Brain pericyte (primary cell): ENCODE measurements around the gene SLC30A10.
"Not testable (repeated sequence)": the region's sequence is repeated elsewhere in the genome, so short reads cannot be mapped to it uniquely, and the experiment has no call there.

Experiments
- DNase-seq: peaks from one replicate; pipeline ENCODE4 v3.0.0-alpha.2; 2012; ENCODE audit warnings: low read depth, low spot score

The SLC30A10 gene

DNA sequence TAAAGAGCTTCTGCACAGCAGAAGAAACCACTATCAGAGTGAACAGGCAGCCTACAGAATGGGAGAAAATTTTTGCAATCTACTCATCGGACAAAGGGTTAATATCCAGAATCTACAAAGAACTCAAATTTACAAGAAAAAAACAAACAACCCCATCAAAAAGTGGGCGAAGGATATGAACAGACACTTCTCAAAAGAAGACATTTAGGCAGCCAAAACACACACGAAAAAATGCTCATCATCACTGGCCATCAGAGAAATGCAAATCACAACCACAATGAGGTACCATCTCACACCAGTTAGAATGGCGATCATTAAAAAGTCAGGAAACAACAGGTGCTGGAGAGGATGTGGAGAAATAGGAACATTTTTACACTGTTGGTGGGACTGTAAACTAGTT, 36.5 kb downstream of the SLC30A10 start:
- not testable (repeated sequence) for DNase-seq

DNA sequence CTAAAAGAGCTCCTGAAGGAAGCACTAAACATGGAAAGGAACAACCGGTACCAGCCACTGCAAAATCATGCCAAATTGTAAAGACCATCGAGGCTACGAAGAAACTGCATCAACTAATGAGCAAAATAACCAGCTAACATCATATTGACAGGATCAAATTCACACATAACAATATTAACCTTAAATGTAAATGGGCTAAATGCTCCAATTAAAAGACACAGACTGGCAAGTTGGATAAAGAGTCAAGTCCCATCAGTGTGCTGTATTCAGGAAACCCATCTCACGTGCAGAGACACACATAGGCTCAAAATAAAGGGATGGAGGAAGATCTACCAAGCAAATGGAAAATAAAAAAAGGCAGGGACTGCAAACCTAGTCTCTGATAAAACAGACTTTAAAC, 39.7 kb downstream of the SLC30A10 start:
- DNase-seq: not testable (repeated sequence)

- no peak for DNase-seq
Measured at GRCh38 chr1:219885680-219886079, 42.7 kb downstream of the SLC30A10 start.

GRCh38 chr1:219883400-219884332, 44.7 kb downstream of the SLC30A10 start:
- no peak for DNase-seq

GRCh38 chr1:219882755-219883154, 45.6 kb downstream of the SLC30A10 start:
- no peak for DNase-seq

DNA sequence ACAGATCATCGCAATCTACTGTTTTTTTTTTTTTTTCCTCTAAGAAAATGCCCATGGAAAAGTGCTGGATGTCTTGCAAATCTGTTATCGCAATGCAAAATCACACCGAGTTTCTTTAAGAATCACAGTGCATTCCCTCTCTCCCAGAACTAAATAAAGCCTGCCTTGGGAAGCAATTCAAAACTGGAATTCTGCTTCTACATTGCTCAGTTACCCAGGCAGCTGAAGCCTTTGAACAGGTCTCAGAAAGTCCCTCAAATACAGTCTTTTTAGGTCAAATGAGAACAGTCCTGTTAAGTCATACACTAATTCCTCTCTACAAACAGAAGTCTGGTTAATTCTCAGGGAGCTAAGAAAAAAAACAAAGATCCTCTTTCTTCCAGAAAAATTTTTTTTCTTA, 46.3 kb downstream of the SLC30A10 start:
- DNase-seq: no peak

GRCh38 chr1:219880765-219881457, 47.4 kb downstream of the SLC30A10 start:
- DNase-seq: no peak

DNA sequence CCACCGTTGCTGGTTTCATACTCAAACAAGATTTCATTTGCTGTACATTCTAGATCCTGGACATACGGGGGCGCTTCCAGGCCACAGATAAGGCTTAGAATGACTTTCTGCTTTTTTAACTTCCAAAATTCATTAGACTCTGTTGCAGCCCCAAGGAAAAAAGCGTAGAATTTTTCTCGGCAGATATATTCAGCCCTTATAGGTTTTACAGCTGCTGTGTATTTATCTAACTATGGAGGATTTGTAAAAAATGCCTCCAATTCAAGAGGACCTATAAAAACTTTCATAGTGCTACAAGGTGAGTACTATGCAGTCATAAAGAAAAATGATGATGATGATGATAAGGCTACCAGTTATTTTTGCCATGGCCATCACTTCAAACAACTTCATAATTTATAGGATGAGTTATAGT, 51.6 kb downstream of the SLC30A10 start:
- no peak for DNase-seq

DNA sequence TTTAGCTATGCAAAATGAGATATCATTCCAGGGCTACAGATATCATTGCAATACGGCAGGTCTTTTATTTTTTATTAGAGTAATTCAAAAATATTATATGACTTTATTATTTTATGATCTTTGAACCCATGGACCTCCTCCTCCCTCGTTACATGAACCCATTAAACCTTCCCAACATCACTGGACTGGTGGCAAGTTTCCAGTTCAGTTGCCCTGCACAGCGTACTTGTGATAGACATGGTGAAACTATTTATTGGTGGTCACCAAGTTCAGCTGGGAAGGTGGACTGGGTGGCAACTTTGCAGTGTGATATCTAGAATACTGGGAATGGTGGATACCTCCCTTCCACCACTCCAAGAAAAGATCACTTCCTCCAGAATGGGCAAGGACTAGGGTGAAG, 52.5 kb downstream of the SLC30A10 start:
- DNase-seq: no peak

DNA sequence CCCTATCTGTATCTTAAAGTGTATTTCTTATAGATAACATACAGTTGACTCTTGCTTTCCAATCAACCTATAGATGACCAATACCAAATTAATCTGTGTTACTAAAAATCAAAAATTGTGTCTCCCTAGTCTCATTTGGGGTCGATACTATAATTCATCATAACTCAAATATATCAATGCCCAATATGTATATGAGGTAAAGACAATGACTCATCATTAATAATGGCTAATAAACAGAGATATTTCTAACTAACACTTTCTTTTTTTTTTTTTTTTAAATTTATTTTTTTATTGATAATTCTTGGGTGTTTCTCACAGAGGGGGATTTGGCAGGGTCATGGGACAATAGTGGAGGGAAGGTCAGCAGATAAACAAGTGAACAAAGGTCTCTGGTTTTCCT, 55.8 kb downstream of the SLC30A10 start:
- not testable (repeated sequence) for DNase-seq

DNA sequence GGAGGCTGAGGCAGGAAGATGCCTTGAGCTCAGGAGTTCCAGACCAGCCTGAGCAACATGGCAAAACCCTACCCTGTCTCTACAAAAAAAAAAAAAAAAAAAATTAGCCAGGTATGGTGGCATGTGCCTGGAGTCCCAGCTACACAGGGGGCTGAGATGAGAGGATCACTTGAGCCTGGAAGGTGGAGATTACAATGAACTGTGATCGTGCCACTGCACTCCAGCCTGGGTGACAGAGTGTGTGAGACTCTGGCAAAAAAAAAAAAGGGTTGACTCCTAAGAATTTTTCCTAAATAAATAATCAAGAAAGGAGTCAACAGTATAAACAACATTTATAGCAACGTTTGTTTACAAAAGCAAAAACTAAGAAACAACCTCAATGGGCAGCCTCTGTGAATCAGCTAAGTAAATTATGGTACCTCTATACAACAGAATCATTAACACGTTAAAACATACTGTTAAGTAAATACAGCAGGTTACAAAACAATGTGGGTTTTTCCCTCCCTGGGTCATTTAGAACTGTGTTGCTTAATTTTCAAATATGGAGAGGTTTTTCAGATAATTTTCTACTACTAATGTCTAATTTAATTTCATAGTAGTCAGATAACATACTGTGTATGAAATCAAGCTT, 56.8 kb downstream of the SLC30A10 start:
- no peak for DNase-seq

GRCh38 chr1:219868615-219869014, 59.7 kb downstream of the SLC30A10 start:
- not testable (repeated sequence) for DNase-seq
